Fibroblast of lung (primary cell): Measurements from ENCODE around the gene NCAPH2. TPM values are rescaled to one million over a fixed set of nuclear protein-coding genes. Genes with fewer than 3 reads are reported as not detected.

Experiments used
- DNase-seq, 2 donors: peaks; one replicate each; pipeline versions ENCODE4 v3.0.0 to v3.0.0-alpha.2; 2010; ENCODE audit warnings: low read depth in 2 of 2
- H2AFZ ChIP-seq: 2 replicates; pipeline ENCODE4 v1.5.1; 2012; ENCODE audit warnings: low read length, control low read depth, inconsistent platforms
- H3K27ac ChIP-seq: 2 replicates; pipeline ENCODE4 v1.5.1; 2011; ENCODE audit warnings: low read length, control low read depth; ENCODE audit not compliant: insufficient read depth
- H3K27me3 ChIP-seq: 2 replicates; pipeline ENCODE4 v1.5.1; 2011; ENCODE audit warnings: mild to moderate bottlenecking, low read length; ENCODE audit not compliant: control insufficient read depth, insufficient read depth
- H3K36me3 ChIP-seq: 2 replicates; pipeline ENCODE4 v1.5.1; 2011; ENCODE audit warnings: low read length; ENCODE audit not compliant: control insufficient read depth, insufficient read depth
- H3K4me1 ChIP-seq: 2 replicates; pipeline ENCODE4 v1.5.1; 2011; ENCODE audit warnings: low read length; ENCODE audit not compliant: control insufficient read depth, insufficient read depth; ENCODE audit errors: extremely low read depth
- H3K4me2 ChIP-seq: 2 replicates; pipeline ENCODE4 v1.5.1; 2011; ENCODE audit warnings: low read length, control low read depth; ENCODE audit not compliant: insufficient read depth; ENCODE audit errors: extremely low read depth
- H3K4me3 ChIP-seq, 4 experiments: fragments of 200-600 bp in 1 of 4; sonication (generic) in 1 of 4; replicated peaks in 1 of 4; 2 replicates each; pipeline ENCODE4 v1.5.1; 2011 to 2016; ENCODE audit warnings: low read length in 4 of 4, low read depth in 3 of 4, mild to moderate bottlenecking in 3 of 4, control low read depth in 2 of 4, inconsistent platforms in 1 of 4, mixed read lengths in 1 of 4; ENCODE audit not compliant: insufficient read depth in 1 of 4; ENCODE audit errors: control extremely low read depth in 1 of 4
- H3K79me2 ChIP-seq: 2 replicates; pipeline ENCODE4 v1.5.1; 2012; ENCODE audit warnings: mild to moderate bottlenecking, low read length, inconsistent platforms; ENCODE audit not compliant: control insufficient read depth, insufficient read depth
- H3K9ac ChIP-seq: 2 replicates; pipeline ENCODE4 v1.5.1; 2011; ENCODE audit warnings: mild to moderate bottlenecking, low read length, control low read depth; ENCODE audit not compliant: insufficient read depth
- H3K9me3 ChIP-seq: 2 replicates; pipeline ENCODE4 v1.5.1; 2012; ENCODE audit warnings: low read depth, low read length; ENCODE audit not compliant: control insufficient read depth, insufficient read depth
- H4K20me1 ChIP-seq: 2 replicates; pipeline ENCODE4 v1.5.1; 2011; ENCODE audit warnings: low read length; ENCODE audit not compliant: control insufficient read depth, insufficient read depth; ENCODE audit errors: extremely low read depth
- CTCF ChIP-seq, 2 donors: IDR thresholded peaks in 1 of 2; conservative IDR thresholded peaks in 1 of 2; 1 replicate in 1 of 2; 2 replicates in 1 of 2; pipeline ENCODE4 v1.5.1; 2011 to 2012; ENCODE audit warnings: low read length in 2 of 2, control low read depth in 1 of 2, inconsistent platforms in 1 of 2, low read depth in 1 of 2, mild to moderate bottlenecking in 1 of 2
- EZH2 ChIP-seq: IDR thresholded peaks from 2 replicates; pipeline ENCODE4 v1.5.1; 2012; ENCODE audit warnings: low read length, control low read depth, mild to moderate bottlenecking; ENCODE audit errors: missing control alignments
- polyA plus RNA-seq, 2 donors: library from polyadenylated mRNA; depleted of rRNA in 1 of 2; stranded (reverse) in 1 of 2; unstranded in 1 of 2; fragments of >200 nt; gene quantifications; 2 replicates each; pipeline ENCODE4 v1.2.1, GENCODE V29; 2011 to 2012; ENCODE audit warnings: missing spikeins in 1 of 2
- total RNA-seq: library from RNA; depleted of rRNA; stranded (reverse); fragments of >200 nt; gene quantifications from 2 replicates; pipeline ENCODE4 v1.2.1, GENCODE V29; 2014

Gene NCAPH2
- total and polyA plus RNA-seq, 2 donors (not counting 1 experiment from before 2014, with no cell fraction given) = 12.0 to 18.3 TPM

GRCh38 chr22:50568626-50569025, 60.6 kb downstream of the NCAPH2 start:
- Histone ChIP-seq H3K9ac (no peak overlapping the region), H3K27me3 (no peaks in the 10 kb centered on the region), H3K79me2 (no peaks in the 10 kb centered on the region), H3K27ac (no peak overlapping the region), H3K4me1 (no peaks in the 10 kb centered on the region), H3K4me2 (no peak overlapping the region), H3K36me3 (no peaks in the 10 kb centered on the region), H3K9me3 (no peaks in the 10 kb centered on the region), H4K20me1 (no peaks in the 10 kb centered on the region), H2AFZ (no peak overlapping the region), H3K4me3 (no peak overlapping the region)
- DNase-seq = no peak
- no peak for TF ChIP-seq CTCF (conservative IDR thresholded peaks at IDR 0.05 in 1 of 2, IDR thresholded peaks at IDR 0.05 in 1 of 2; ENCODE audit: low read depth in 1 of 2, low read length in 2 of 2)
- no peak for TF ChIP-seq EZH2

DNA sequence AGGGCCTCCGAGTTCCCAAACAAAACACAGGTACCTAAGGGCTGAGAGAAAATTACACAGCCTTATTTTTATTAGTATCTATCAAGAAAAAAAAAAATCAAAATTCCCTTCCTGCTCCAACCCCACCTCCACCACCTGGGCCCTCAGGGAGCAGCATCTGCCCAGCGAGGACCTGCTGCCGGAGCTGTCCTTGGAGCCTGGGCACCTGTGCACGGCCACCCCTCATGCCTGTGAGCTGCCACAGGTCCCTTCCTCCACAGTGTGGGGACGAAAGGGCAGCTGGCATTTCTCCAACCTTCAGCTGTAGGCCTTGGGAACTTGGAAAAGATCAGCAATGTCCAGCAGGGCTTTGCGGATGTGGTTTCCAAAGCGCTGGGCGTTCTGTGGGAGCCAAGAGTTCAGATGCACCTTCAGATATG, 61.0 kb downstream of the NCAPH2 start:
- no peak overlapping the region for H3K9ac ChIP-seq
- H3K4me1 ChIP-seq = no peaks in the 10 kb centered on the region
- no peaks in the 10 kb centered on the region for H3K27me3 ChIP-seq
- no peak overlapping the region for H2AFZ ChIP-seq
- no peaks in the 10 kb centered on the region for H3K79me2 ChIP-seq
- H3K36me3 ChIP-seq = no peaks in the 10 kb centered on the region
- H3K9me3 ChIP-seq = no peaks in the 10 kb centered on the region
- no peak for DNase-seq
- no peak overlapping the region for H3K4me3 ChIP-seq
- no peak overlapping the region for H3K4me2 ChIP-seq
- H4K20me1 ChIP-seq = no peaks in the 10 kb centered on the region
- H3K27ac ChIP-seq = no peak overlapping the region
- TF ChIP-seq EZH2 = no peak
- TF ChIP-seq CTCF (conservative IDR thresholded peaks at IDR 0.05 in 1 of 2, IDR thresholded peaks at IDR 0.05 in 1 of 2; ENCODE audit: low read depth in 1 of 2, low read length in 2 of 2) = no peak

GRCh38 chr22:50569896-50570535, 62.0 kb downstream of the NCAPH2 start:
- Histone ChIP-seq H3K27ac (no peak overlapping the region), H3K4me3 (no peak overlapping the region), H3K4me1 (no peaks in the 10 kb centered on the region), H2AFZ (no peak overlapping the region), H3K9me3 (no peaks in the 10 kb centered on the region), H3K9ac (no peak overlapping the region), H3K4me2 (no peak overlapping the region), H4K20me1 (no peaks in the 10 kb centered on the region), H3K79me2 (no peaks in the 10 kb centered on the region), H3K36me3 (no peaks in the 10 kb centered on the region), H3K27me3 (no peaks in the 10 kb centered on the region)
- no peak for TF ChIP-seq EZH2
- TF ChIP-seq CTCF (conservative IDR thresholded peaks at IDR 0.05 in 1 of 2, IDR thresholded peaks at IDR 0.05 in 1 of 2; ENCODE audit: low read depth in 1 of 2, low read length in 2 of 2) = no peak
- DNase-seq = no peak
